CD8-positive, alpha-beta memory T cell (primary cell): ENCODE data around the gene SMIM35. TPM values are rescaled to one million over a fixed set of nuclear protein-coding genes. Genes with fewer than 3 reads are reported as not detected.

Experiments used
- CTCF ChIA-PET: fragments of 350-600 bp; sonication (Branson Sonifier 250); formaldehyde crosslinking; loops from one replicate; lab custom pipeline; 2021; ENCODE audit warnings: antibody characterized with exemption; lab: Charles Lee
- POLR2A ChIA-PET: fragments of 350-600 bp; sonication (Branson Sonifier 250); formaldehyde crosslinking; loops from one replicate; lab custom pipeline; 2021; ENCODE audit warnings: antibody characterized with exemption; lab: Charles Lee
- DNase-seq, 5 donors: peaks; one replicate each; pipeline versions ENCODE4 v3.0.0 to v3.0.0-alpha.2; 2020 to 2022; ENCODE audit warnings: mixed read lengths in 1 of 5
- H3K27ac ChIP-seq: one replicate; pipeline ENCODE4 v1.7.0; 2013; ENCODE audit warnings: low read depth, mild to moderate bottlenecking, low read length, moderate library complexity
- H3K27me3 ChIP-seq: 2 replicates; pipeline ENCODE4 v1.7.0; 2013; ENCODE audit warnings: low read length, mild to moderate bottlenecking; ENCODE audit not compliant: insufficient read depth, poor library complexity, severe bottlenecking
- H3K36me3 ChIP-seq: 2 replicates; pipeline ENCODE4 v1.7.0; 2013; ENCODE audit warnings: mild to moderate bottlenecking, low read length, moderate library complexity; ENCODE audit not compliant: insufficient read depth
- H3K4me1 ChIP-seq: 2 replicates; pipeline ENCODE4 v1.7.0; 2013; ENCODE audit warnings: mild to moderate bottlenecking, low read length, moderate library complexity; ENCODE audit not compliant: insufficient read depth
- H3K4me3 ChIP-seq: 2 replicates; pipeline ENCODE4 v1.7.0; 2013; ENCODE audit warnings: mild to moderate bottlenecking, low read length
- H3K9me3 ChIP-seq: 2 replicates; pipeline ENCODE4 v1.7.0; 2013; ENCODE audit warnings: mild to moderate bottlenecking, low read length
- H3K27ac Mint-ChIP-seq, 8 donors: one replicate each; pipeline ENCODE4 v1.8.0; 2020 to 2021; ENCODE audit warnings: mixed read lengths in 8 of 8, mild to moderate bottlenecking in 6 of 8, inconsistent platforms in 3 of 8, moderate library complexity in 3 of 8
- H3K27me3 Mint-ChIP-seq, 2 donors: one replicate each; pipeline ENCODE4 v1.8.0; 2020 to 2021; ENCODE audit warnings: mixed read lengths in 2 of 2, mild to moderate bottlenecking in 1 of 2, moderate library complexity in 1 of 2
- H3K36me3 Mint-ChIP-seq, 3 donors: one replicate each; pipeline ENCODE4 v1.8.0; 2020 to 2021; ENCODE audit warnings: mixed read lengths in 3 of 3, inconsistent platforms in 1 of 3, mild to moderate bottlenecking in 1 of 3
- H3K4me1 Mint-ChIP-seq, 3 donors: one replicate each; pipeline ENCODE4 v1.8.0; 2020 to 2021; ENCODE audit warnings: mixed read lengths in 3 of 3, inconsistent platforms in 1 of 3, mild to moderate bottlenecking in 1 of 3
- H3K4me3 Mint-ChIP-seq, 7 donors: one replicate each; pipeline ENCODE4 v1.8.0; 2020 to 2021; ENCODE audit warnings: mixed read lengths in 7 of 7, mild to moderate bottlenecking in 6 of 7, moderate library complexity in 4 of 7, inconsistent platforms in 2 of 7
- H3K9me3 Mint-ChIP-seq, 5 donors: one replicate each; pipeline ENCODE4 v1.8.0; 2020 to 2022; ENCODE audit warnings: mixed read lengths in 5 of 5, mild to moderate bottlenecking in 3 of 5, moderate library complexity in 2 of 5, inconsistent platforms in 1 of 5
- polyA plus RNA-seq: library from polyadenylated mRNA; unstranded; fragments of 300-500 nt; fragmentation: Illumina TruSeq; gene quantifications from one replicate; pipeline ENCODE4 v1.2.3, GENCODE V29; 2021
- total RNA-seq, 2 experiments: library from RNA; stranded (reverse); gene quantifications; one replicate each; pipeline ENCODE4 v1.2.3, GENCODE V29; 2021

The SMIM35 gene
- total and polyA plus RNA-seq, 3 experiments from 2014 or later: 0.40 to 2.4 (median 0.63) TPM

GRCh38 chr11:118051611-118052461, 34.9 kb downstream of the SMIM35 start:
- ChIA-PET POLR2A (interaction anchor here (0.6 to 5.5 kb wide), 11 partner anchors 36 to 229 kb away, joined by 3 to 158 read pairs (median 6); partner anchors contain the start of gene IL10RA), CTCF (interaction anchor here (0.7 to 8.4 kb wide), 26 partner anchors 9 to 247 kb away, joined by 3 to 232 read pairs (median 8); partner anchors contain the start of genes FXYD2 and IL10RA)
- peak overlapping the region; percentile 88 to 99 (median 97) for H3K27ac Mint-ChIP-seq
- peak overlapping the region; percentile 6 to 87 (median 69) for H3K4me3 Mint-ChIP-seq
- peaks cover 0 to 3% of the 10 kb centered on the region in 2 donors for H3K27me3 Mint-ChIP-seq
- H3K4me1 Mint-ChIP-seq: peaks cover 60 to 67% (median 65%) of the 10 kb centered on the region in 3 donors
- Histone ChIP-seq H3K4me3 (peak overlapping the region; percentile 44), H3K4me1 (peaks cover 63% of the 10 kb centered on the region), H3K9me3 (no peaks in the 10 kb centered on the region), H3K36me3 (no peaks in the 10 kb centered on the region), H3K27ac (peak overlapping the region; percentile 29), H3K27me3 (no peaks in the 10 kb centered on the region)
- DNase-seq: peak; percentile 55 to 88 (median 86)
- no peaks in the 10 kb centered on the region for H3K9me3 Mint-ChIP-seq
- H3K36me3 Mint-ChIP-seq: no peaks in the 10 kb centered on the region

GRCh38 chr11:118051136-118051610, 35.6 kb downstream of the SMIM35 start:
- H3K4me1 Mint-ChIP-seq: peaks cover 66 to 73% (median 71%) of the 10 kb centered on the region in 3 donors
- Histone ChIP-seq H3K27ac (peak overlapping the region; percentile 29), H3K9me3 (no peaks in the 10 kb centered on the region), H3K4me1 (peaks cover 70% of the 10 kb centered on the region), H3K36me3 (no peaks in the 10 kb centered on the region), H3K27me3 (no peaks in the 10 kb centered on the region), H3K4me3 (peak overlapping the region; percentile 44)
- POLR2A ChIA-PET: interaction anchor here (0.6 to 5.5 kb wide), 9 partner anchors 36 to 228 kb away, joined by 3 to 158 read pairs (median 8); partner anchors contain the start of gene IL10RA
- H3K27ac Mint-ChIP-seq: peak overlapping the region; percentile 88 to 99 (median 97)
- no peaks in the 10 kb centered on the region for H3K36me3 Mint-ChIP-seq
- H3K4me3 Mint-ChIP-seq: peak overlapping the region; percentile 6 to 87 (median 69)
- H3K27me3 Mint-ChIP-seq: peaks cover 0 to 3% of the 10 kb centered on the region in 2 donors
- DNase-seq: no peak
- CTCF ChIA-PET: interaction anchor here (0.7 to 8.4 kb wide), 15 partner anchors 14 to 243 kb away, joined by 3 to 232 read pairs (median 27); partner anchors contain the start of genes FXYD2 and IL10RA
- no peaks in the 10 kb centered on the region for H3K9me3 Mint-ChIP-seq

- no peaks in the 10 kb centered on the region for H3K36me3 Mint-ChIP-seq
- CTCF ChIA-PET: interaction anchor here (0.8 to 8.4 kb wide), 8 partner anchors 16 to 243 kb away, joined by 3 to 232 read pairs (median 72); partner anchors contain the start of genes FXYD2 and IL10RA
- peaks cover 74 to 81% (median 79%) of the 10 kb centered on the region in 3 donors for H3K4me1 Mint-ChIP-seq
- H3K4me3 Mint-ChIP-seq: peak overlapping the region in 5 of 7 donors; percentile 34 to 78 (median 68)
- no peak for DNase-seq
- Histone ChIP-seq H3K9me3 (no peaks in the 10 kb centered on the region), H3K4me1 (peaks cover 78% of the 10 kb centered on the region), H3K4me3 (peak overlapping the region; percentile 44), H3K27me3 (no peaks in the 10 kb centered on the region), H3K27ac (no peak overlapping the region), H3K36me3 (no peaks in the 10 kb centered on the region)
- H3K9me3 Mint-ChIP-seq: no peaks in the 10 kb centered on the region
- POLR2A ChIA-PET: interaction anchor here (1.9 to 5.5 kb wide), 3 partner anchors 49 to 227 kb away, joined by 8 to 158 read pairs (median 31); partner anchors contain the start of gene IL10RA
- peaks cover 0 to 2% of the 10 kb centered on the region in 2 donors for H3K27me3 Mint-ChIP-seq
- H3K27ac Mint-ChIP-seq: peak overlapping the region; percentile 88 to 99 (median 97)
These were observed 36.4 kb downstream of the SMIM35 start for GRCh38 chr11:118050208-118050891.

GRCh38 chr11:118049771-118050170, 37.0 kb downstream of the SMIM35 start:
- Histone ChIP-seq H3K9me3 (no peaks in the 10 kb centered on the region), H3K36me3 (no peaks in the 10 kb centered on the region), H3K27me3 (no peaks in the 10 kb centered on the region), H3K4me1 (peaks cover 84% of the 10 kb centered on the region), H3K27ac (no peak overlapping the region), H3K4me3 (no peak overlapping the region)
- CTCF ChIA-PET: interaction anchor here (1.0 to 8.4 kb wide), 9 partner anchors 47 to 242 kb away, joined by 3 to 232 read pairs (median 56); partner anchors contain the start of genes FXYD2 and IL10RA
- Mint-ChIP-seq H3K4me1 (peaks cover 80 to 87% (median 85%) of the 10 kb centered on the region in 3 donors), H3K4me3 (peak overlapping the region in 4 of 7 donors; percentile 17 to 63 (median 40)), H3K27ac (peak overlapping the region; percentile 78 to 99 (median 96)), H3K27me3 (peaks cover 0 to 2% of the 10 kb centered on the region in 2 donors), H3K9me3 (no peaks in the 10 kb centered on the region), H3K36me3 (no peaks in the 10 kb centered on the region)
- DNase-seq: no peak
- POLR2A ChIA-PET: interaction anchor here (0.7 to 5.5 kb wide), 4 partner anchors 49 to 97 kb away, joined by 3 to 158 read pairs (median 20); partner anchors contain the start of gene IL10RA

- Mint-ChIP-seq H3K27me3 (peaks cover 0 to 2% of the 10 kb centered on the region in 2 donors), H3K9me3 (no peaks in the 10 kb centered on the region), H3K27ac (peak overlapping the region; percentile 74 to 97 (median 90)), H3K36me3 (no peaks in the 10 kb centered on the region), H3K4me1 (peaks cover 89 to 97% (median 96%) of the 10 kb centered on the region in 3 donors), H3K4me3 (peak overlapping the region in 6 of 7 donors; percentile 51 to 85 (median 64))
- Histone ChIP-seq H3K4me1 (peaks cover 94% of the 10 kb centered on the region), H3K36me3 (no peaks in the 10 kb centered on the region), H3K27ac (no peak overlapping the region), H3K4me3 (no peak overlapping the region), H3K27me3 (no peaks in the 10 kb centered on the region), H3K9me3 (no peaks in the 10 kb centered on the region)
- ChIA-PET CTCF (interaction anchor here (0.7 to 3.2 kb wide), 12 partner anchors 19 to 231 kb away, joined by 3 to 10 read pairs (median 3); partner anchors contain the start of gene IL10RA), POLR2A (interaction anchor here (0.6 to 5.2 kb wide), 12 partner anchors 9 to 216 kb away, joined by 3 to 29 read pairs (median 4); partner anchors contain the start of gene IL10RA)
- DNase-seq: no peak
These were observed 38.0 kb downstream of the SMIM35 start for GRCh38 chr11:118048472-118049370.

GRCh38 chr11:118047749-118048148, 39.0 kb downstream of the SMIM35 start:
- Mint-ChIP-seq H3K36me3 (no peaks in the 10 kb centered on the region), H3K4me1 (peaks cover 86 to 97% (median 96%) of the 10 kb centered on the region in 3 donors), H3K27ac (peak overlapping the region; percentile 89 to 99 (median 97)), H3K9me3 (no peaks in the 10 kb centered on the region), H3K4me3 (peak overlapping the region in 2 of 7 donors; percentile 37 to 81), H3K27me3 (no peaks in the 10 kb centered on the region)
- Histone ChIP-seq H3K4me3 (no peak overlapping the region), H3K27ac (peak overlapping the region; percentile 9), H3K9me3 (no peaks in the 10 kb centered on the region), H3K27me3 (no peaks in the 10 kb centered on the region), H3K4me1 (peaks cover 94% of the 10 kb centered on the region), H3K36me3 (no peaks in the 10 kb centered on the region)
- no peak for DNase-seq
- POLR2A ChIA-PET: interaction anchor here (1.3 to 5.2 kb wide), 6 partner anchors 19 to 97 kb away, joined by 4 to 29 read pairs (median 8); partner anchors contain the start of gene IL10RA
- CTCF ChIA-PET: interaction anchor here (0.7 to 3.2 kb wide), 9 partner anchors 18 to 240 kb away, joined by 3 to 10 read pairs (median 5); no protein-coding TSS in a partner anchor
